Esophagus (tissue), 2 donors: ENCODE data around the gene NOTUM. TPM values are rescaled to one million over a fixed set of nuclear protein-coding genes. Genes with fewer than 3 reads are reported as not detected.

Experiments
- H3K27ac ChIP-seq, 2 donors: one replicate each; pipeline ENCODE4 v1.5.1; 2013; ENCODE audit warnings: low read depth in 2 of 2, mild to moderate bottlenecking in 2 of 2, inconsistent platforms in 1 of 2, low read length in 1 of 2, moderate library complexity in 1 of 2
- H3K27me3 ChIP-seq, 2 donors: one replicate each; pipeline ENCODE4 v1.6.1; 2013; ENCODE audit warnings: low read length in 2 of 2, control low read depth in 1 of 2, mild to moderate bottlenecking in 1 of 2; ENCODE audit not compliant: insufficient read depth in 2 of 2, control insufficient read depth in 1 of 2
- H3K36me3 ChIP-seq, 2 donors: one replicate each; pipeline ENCODE4 v1.6.1; 2013; ENCODE audit warnings: low read length in 1 of 2; ENCODE audit not compliant: control insufficient read depth in 2 of 2, insufficient read depth in 2 of 2
- H3K4me1 ChIP-seq, 2 donors: one replicate each; pipeline ENCODE4 v1.6.1; 2013; ENCODE audit warnings: low read length in 1 of 2; ENCODE audit not compliant: control insufficient read depth in 2 of 2, insufficient read depth in 2 of 2
- H3K4me3 ChIP-seq, 2 donors: one replicate each; pipeline ENCODE4 v1.5.1; 2013; ENCODE audit warnings: low read length in 2 of 2, mild to moderate bottlenecking in 2 of 2, low read depth in 1 of 2, moderate library complexity in 1 of 2
- H3K9me3 ChIP-seq, 2 donors: one replicate each; pipeline ENCODE4 v1.6.1; 2013; ENCODE audit warnings: mild to moderate bottlenecking in 2 of 2, low read depth in 1 of 2, low read length in 1 of 2, moderate library complexity in 1 of 2; ENCODE audit not compliant: control insufficient read depth in 2 of 2, insufficient read depth in 1 of 2
- WGBS, 2 donors: extraction: QIAGEN DNeasy Blood & Tissue Kit; methylation state at CpG; one replicate each; pipeline ENCODE4 v1.1.7; 2013; 5-methylcytosine and 5-hydroxymethylcytosine counted together
- polyA plus RNA-seq, 2 donors: library from polyadenylated mRNA; stranded (reverse); fragments of 200-250 nt; gene quantifications; one replicate each; pipeline ENCODE4 v1.2.3, GENCODE V29; 2013
- donor health status: healthy with polysubstance abuse.
- donor health status: Bipolar disorder and iron deficiency.

Gene NOTUM
- polyA plus RNA-seq: under 1 TPM; 0.07 to 0.08 TPM

DNA sequence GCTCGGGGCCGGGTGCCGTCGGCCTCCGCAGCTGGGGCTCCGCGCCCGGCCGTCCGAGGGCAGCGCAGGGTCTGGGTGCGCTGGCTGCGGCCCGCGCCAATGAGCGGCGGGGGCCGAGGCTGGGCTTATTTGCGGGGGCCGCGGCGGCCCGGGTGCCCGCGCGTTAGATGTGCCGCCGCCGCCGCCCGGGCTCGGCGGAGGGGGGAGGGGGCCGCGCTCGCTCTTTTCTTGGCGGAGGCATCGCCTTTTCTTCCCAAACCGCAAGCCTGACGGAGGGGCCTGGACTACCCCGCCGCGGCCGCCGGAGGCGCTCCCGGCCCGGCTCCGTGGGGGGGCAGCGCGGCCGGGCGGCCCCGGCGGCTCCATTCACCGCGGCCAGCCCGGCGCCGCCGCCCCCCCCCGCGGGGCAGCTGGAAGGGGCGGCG is at the start of gene NOTUM:
Gene NOTUM (minus strand): TSS at position 101 of the 425 bp plus-strand sequence. CDS start 278 bp downstream, outside the sequence.
- Histone ChIP-seq H3K4me1 (peaks cover 0 to 7% of the 10 kb centered on the region in 2 donors), H3K27ac (no peak within 1 kb of the TSS), H3K27me3 (peaks cover 0 to 11% of the 10 kb centered on the region in 2 donors), H3K4me3 (peak within 1 kb of the TSS; percentile 44), H3K9me3 (no peaks in the 10 kb centered on the region), H3K36me3 (no peaks in the 10 kb centered on the region)
- 0 to 1% methylated on average over 32 to 65 of the region's 65 CpGs for WGBS, 2 donors

DNA sequence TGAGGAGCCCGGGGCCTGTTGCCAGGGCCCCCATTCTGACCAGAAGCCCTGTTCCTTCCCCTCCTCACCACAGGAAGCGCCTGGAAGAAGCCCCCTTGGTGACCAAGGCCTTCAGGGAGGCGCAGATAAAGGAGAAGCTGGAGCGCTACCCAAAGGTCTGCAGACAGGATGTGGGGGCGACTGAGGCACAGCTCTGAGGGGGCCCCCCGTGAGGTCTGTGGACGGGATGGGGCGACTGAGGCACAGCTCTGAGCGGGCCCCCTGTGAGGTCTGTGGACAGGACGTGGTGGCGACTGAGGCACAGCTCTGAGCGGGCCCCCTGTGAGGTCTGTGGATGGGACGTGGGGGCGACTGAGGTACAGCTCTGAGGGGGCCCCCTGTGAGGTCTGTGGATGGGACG is 48.4 kb upstream of the NOTUM start:
- WGBS, 2 donors: 83 to 89% methylated on average over 14 to 15 of the region's 15 CpGs
- Histone ChIP-seq H3K36me3 (peaks cover 0 to 7% of the 10 kb centered on the region in 2 donors), H3K4me3 (no peak overlapping the region), H3K27me3 (no peaks in the 10 kb centered on the region), H3K27ac (no peak overlapping the region), H3K4me1 (peaks cover under 1 to 20% of the 10 kb centered on the region in 2 donors), H3K9me3 (no peaks in the 10 kb centered on the region)

DNA sequence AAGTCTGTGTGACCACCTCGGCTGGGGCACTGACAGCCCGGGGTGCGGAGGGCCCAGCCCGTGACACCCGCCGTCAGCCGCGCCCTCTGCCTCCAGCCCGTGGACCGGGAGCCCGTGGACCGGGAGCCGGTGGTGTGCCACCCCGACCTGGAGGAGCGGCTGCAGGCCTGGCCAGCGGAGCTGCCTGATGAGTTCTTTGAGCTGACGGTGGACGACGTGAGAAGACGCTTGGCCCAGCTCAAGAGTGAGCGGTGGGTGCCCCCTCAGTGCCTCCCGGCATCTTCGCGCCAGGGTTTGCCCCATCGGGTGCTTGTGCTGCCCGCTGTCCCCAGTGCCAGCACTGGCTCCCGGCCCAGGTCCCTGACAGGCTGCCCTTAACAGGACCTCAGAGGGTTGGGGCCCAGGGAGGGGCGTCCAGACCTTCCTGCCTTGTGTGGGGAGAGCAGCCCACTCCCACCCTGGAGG is 48.0 kb upstream of the NOTUM start:
- H3K9me3 ChIP-seq: no peaks in the 10 kb centered on the region
- H3K27me3 ChIP-seq: no peaks in the 10 kb centered on the region
- WGBS, 2 donors: 90 to 93% methylated on average over 22 to 28 of the region's 28 CpGs
- H3K27ac ChIP-seq: no peak overlapping the region
- H3K4me3 ChIP-seq: no peak overlapping the region
- peaks cover 0 to 21% of the 10 kb centered on the region in 2 donors for H3K4me1 ChIP-seq
- peaks cover 0 to 7% of the 10 kb centered on the region in 2 donors for H3K36me3 ChIP-seq

DNA sequence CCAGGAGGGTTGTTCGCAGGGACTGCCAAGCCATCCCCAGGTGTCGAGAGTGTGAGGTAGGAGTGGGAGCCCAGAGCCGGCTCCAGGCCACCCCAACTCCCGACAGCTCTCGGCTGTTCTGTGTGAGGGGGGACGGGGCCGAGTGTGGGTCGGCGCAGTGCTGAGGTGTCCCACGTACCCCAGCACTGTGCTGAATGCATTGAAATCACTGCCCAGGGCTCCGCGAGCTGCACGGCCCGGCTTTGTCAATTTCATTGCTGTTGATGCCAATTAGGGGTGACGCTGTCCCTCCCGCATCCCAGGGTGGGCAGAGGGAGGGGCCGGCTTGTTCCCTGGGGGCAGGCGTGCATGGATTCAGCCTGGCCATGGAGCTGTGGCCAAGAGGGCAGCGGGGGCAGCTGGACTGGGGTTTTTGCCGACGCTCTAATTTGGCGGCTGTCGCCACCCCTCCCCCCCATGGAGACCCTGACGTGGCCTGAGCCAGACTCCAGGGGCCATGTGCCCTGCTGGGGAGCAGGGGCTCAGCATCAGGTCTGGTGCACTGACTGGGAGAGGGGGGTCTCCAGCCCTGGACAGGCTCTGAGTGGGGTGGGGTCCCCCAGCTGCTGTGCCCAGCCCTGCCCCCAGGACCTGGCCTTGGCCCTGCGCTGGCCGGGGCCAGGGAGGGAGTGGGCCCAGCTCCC is 47.4 kb upstream of the NOTUM start:
- Histone ChIP-seq H3K4me1 (peaks cover 0 to 20% of the 10 kb centered on the region in 2 donors), H3K4me3 (no peak overlapping the region), H3K9me3 (no peaks in the 10 kb centered on the region), H3K27me3 (no peaks in the 10 kb centered on the region), H3K27ac (no peak overlapping the region), H3K36me3 (peaks cover 0 to 7% of the 10 kb centered on the region in 2 donors)
- WGBS, 2 donors: 85 to 88% methylated on average over 26 of the region's 26 CpGs

DNA sequence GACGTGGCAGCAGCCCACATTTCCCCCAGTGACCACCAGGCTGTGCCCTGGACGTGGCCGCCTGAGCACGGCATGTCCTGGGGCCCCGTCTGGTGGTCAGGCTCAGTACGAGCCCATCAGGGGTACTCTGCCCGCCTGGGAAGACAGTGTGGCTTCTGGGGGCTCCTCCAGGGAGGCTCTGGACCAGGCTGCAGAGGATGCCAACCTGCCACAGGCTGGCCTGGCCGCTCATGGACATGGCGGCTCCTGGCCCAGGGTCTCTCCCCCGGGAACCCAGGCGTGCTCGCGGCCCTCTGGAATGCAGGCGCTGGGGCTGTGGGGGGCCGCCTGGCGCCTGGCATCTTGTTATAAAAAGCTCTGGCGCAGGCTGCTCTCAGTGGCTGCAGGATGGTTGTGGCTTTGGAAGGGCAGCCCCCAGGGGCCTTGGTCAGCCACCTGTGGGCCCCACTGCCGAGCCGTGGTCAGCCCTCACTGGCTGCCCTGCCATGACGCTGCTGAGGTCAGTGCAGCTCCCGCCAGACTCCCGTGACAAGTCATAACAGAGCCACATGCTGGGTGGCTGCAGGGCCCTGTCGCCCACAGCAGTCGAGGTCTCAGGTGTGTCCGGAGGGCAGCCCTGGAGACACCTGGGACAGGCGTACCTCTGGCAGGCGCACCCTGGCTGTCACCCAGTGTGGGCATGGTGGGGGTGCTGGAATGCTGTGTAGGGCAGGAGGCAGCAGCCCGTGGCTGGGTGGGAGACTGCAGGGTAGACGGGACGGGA is 46.7 kb upstream of the NOTUM start:
- H3K36me3 ChIP-seq: peaks cover 0 to 7% of the 10 kb centered on the region in 2 donors

DNA sequence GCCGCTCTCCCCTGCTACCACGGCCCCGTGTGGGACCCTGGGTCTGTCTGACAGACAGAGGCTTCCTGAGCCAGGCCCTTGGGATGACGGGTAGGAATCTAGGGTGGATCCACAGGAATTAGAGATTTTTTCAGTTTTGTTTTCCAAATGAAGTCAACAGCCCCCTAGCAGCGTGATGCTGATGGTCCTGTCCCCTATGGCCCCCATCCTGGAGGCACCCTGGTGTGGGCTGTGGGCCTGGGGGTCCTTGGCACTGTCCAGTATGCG is 46.2 kb upstream of the NOTUM start:
- Histone ChIP-seq H3K27me3 (no peaks in the 10 kb centered on the region), H3K4me3 (no peak overlapping the region), H3K4me1 (peaks cover 0 to 19% of the 10 kb centered on the region in 2 donors), H3K9me3 (no peaks in the 10 kb centered on the region), H3K27ac (no peak overlapping the region), H3K36me3 (peaks cover 0 to 7% of the 10 kb centered on the region in 2 donors)
- 75 to 81% methylated on average over 6 of the region's 6 CpGs for WGBS, 2 donors

More for the DNA sequence above, 46.7 kb upstream of the NOTUM start:
- Histone ChIP-seq H3K9me3 (no peaks in the 10 kb centered on the region), H3K4me3 (no peak overlapping the region), H3K27me3 (no peaks in the 10 kb centered on the region), H3K4me1 (peaks cover 0 to 19% of the 10 kb centered on the region in 2 donors), H3K27ac (no peak overlapping the region)
- WGBS, 2 donors: 83 to 84% methylated on average over 30 of the region's 30 CpGs

DNA sequence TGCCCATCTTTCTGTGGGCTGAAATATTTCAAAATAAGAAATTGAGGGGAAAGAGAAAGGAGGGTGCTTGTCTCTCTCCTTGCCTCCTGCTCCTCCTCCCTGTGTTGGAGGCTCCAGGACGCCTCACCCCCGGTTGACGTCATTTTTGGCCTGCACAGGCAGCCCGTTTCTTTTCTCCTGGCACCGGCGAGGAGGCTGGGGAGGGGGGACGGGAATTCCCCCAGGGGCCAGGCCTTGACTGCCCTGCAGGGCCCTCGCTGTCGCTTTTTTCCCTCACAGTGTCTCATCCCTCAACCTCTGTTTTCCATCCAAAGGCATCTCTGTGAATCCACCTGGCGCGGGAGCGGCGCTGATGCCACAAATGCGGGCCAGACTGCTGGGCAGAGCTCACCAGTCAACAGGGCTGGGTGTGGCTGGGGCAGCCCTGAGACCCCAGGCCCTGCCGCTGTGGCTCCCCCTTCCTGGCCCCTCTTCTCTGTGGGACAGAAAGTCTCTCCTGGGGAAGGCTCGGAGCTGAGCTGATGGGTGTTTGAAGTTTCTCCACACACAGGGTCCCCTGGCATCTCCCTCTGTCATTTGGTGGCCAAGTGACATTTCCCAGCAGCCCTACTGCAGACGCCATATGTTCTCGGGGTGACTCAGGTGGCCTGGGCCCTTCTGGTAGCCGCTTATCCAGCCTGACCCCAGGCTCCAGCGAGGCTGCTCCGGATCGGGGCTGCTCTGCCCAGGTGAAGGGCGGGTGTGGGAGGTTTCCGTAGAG is 45.7 kb upstream of the NOTUM start:
- Histone ChIP-seq H3K9me3 (no peaks in the 10 kb centered on the region), H3K36me3 (peaks cover 0 to 2% of the 10 kb centered on the region in 2 donors), H3K4me3 (no peak overlapping the region), H3K27ac (no peak overlapping the region), H3K27me3 (no peaks in the 10 kb centered on the region), H3K4me1 (peaks cover 0 to 19% of the 10 kb centered on the region in 2 donors)
- 51 to 62% methylated on average over 24 of the region's 24 CpGs for WGBS, 2 donors

DNA sequence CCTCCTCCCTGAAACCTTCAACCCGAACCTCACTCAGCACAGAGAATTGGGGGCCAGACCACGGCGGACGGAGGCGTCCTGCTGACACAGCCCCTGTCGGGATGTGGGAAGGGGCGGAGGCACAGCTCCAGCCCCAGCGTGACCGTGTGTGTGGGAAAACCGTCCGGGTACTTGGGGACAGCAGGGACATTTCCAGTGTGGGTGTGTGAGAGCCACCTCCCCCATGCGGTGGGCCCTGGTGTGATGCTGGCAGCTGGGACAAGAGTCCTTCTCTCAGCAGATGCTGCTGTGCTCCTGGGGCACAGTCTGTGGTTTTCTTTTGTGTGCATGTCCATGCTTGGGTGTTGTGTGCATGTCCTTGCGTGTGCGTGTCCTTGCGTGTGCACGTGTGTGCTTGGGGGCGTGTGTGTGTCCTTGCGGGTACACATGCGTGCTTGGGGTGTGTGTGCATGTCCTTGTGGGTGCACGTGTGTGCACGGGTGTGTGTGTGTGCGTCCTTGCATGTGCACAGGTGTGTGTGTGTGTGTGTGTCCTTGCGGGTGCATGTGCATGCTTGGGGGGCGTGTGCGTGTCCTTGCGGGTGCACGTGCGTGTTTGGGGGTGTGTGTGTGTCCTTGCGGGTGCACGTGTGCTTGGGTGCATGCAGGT is 44.8 kb upstream of the NOTUM start:
- peak overlapping the region in 1 of 2 donors; percentile 18 for H3K4me3 ChIP-seq
- peaks cover 0 to 21% of the 10 kb centered on the region in 2 donors for H3K4me1 ChIP-seq
- WGBS, 2 donors: 67 to 72% methylated on average over 28 to 30 of the region's 30 CpGs
- no peak overlapping the region for H3K27ac ChIP-seq
- no peaks in the 10 kb centered on the region for H3K27me3 ChIP-seq
- H3K36me3 ChIP-seq: peaks cover 0 to 2% of the 10 kb centered on the region in 2 donors
- H3K9me3 ChIP-seq: no peaks in the 10 kb centered on the region
